Activated T-cell treated with anti-CD3 and anti-CD28 coated beads for 1 hour (primary cell): ENCODE measurements around the gene SEC61G.

Experiments
- DNase-seq: peaks from one replicate; pipeline ENCODE4 v3.0.0-alpha.2; 2020; ENCODE audit warnings: low read depth

SEC61G gene

DNA sequence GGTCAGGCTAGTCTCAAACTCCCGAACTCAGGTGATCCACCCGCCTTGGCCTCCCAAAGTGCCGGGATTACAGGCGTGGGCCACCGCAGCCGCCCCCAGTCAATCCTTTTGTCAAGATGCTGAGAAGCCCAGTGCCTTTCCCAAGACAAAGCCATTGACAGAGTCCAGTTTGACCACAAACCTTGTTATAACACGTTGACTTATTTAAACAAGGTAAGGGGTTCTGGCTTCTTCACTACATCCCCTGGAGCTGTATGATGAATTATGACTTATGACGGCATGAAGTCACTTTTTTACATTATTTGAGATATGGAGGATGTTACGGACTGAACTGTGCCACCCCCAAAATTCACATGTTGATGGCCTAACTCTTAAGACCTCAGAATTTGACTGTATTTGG lies 5.8 kb upstream of the SEC61G start:
- no peak for DNase-seq

GRCh38 chr7:54757711-54758110 lies 1.3 kb downstream of the SEC61G start:
- no peak for DNase-seq

GRCh38 chr7:54749200-54749599 lies 9.8 kb downstream of the SEC61G start:
- DNase-seq: no peak

GRCh38 chr7:54747234-54747633 lies 11.8 kb downstream of the SEC61G start:
- DNase-seq: no peak

DNA sequence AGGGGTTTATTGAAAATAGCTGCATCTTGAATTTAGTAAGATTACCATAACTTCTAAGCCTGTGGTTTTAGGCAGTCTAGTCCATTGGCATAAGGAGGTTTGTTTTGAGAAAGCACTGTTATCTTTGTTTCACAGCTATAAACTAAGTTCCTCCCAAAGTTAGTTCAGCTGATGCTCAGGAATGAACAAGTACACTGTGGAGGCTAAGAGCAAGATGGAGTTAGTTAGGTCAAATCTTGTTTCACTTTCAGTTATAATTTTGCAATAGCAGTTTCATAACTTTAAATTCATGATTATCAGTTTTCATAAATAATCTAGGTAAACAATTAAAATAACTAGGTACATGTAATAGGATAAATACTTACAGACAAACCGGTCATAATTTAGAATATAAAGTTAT lies 15.4 kb downstream of the SEC61G start:
- no peak for DNase-seq

GRCh38 chr7:54738737-54739136 lies 20.3 kb downstream of the SEC61G start:
- DNase-seq: no peak

- DNase-seq: no peak
Observed at GRCh38 chr7:54729107-54729506, 29.9 kb downstream of the SEC61G start.

GRCh38 chr7:54728411-54728810 lies 30.6 kb downstream of the SEC61G start:
- DNase-seq: no peak

DNA sequence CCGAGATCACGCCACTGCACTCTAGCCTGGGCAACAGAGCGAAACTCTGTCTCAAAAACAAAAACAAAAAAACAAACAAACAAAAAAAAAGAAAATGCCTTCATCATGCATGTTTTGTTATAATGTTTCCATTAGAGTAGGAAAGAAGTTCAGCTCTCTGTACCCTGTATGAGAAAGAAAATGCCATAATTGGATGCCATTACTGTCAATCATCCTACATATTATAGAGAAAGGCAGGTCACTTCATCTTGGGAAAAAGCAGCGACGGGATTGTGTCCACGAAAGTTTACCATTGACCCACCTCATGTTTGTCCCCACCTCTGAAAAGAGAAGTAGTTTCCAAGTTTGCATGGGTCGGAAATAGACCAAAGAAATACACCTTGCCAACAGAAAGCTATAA lies 33.8 kb downstream of the SEC61G start:
- no peak for DNase-seq

GRCh38 chr7:54722502-54722901 lies 36.5 kb downstream of the SEC61G start:
- no peak for DNase-seq

- no peak for DNase-seq
Observed at GRCh38 chr7:54722026-54722425, 37.0 kb downstream of the SEC61G start.

- DNase-seq: no peak
Observed at GRCh38 chr7:54719974-54720373, 39.0 kb downstream of the SEC61G start.

- DNase-seq: no peak
Observed at GRCh38 chr7:54719425-54719824, 39.6 kb downstream of the SEC61G start.

DNA sequence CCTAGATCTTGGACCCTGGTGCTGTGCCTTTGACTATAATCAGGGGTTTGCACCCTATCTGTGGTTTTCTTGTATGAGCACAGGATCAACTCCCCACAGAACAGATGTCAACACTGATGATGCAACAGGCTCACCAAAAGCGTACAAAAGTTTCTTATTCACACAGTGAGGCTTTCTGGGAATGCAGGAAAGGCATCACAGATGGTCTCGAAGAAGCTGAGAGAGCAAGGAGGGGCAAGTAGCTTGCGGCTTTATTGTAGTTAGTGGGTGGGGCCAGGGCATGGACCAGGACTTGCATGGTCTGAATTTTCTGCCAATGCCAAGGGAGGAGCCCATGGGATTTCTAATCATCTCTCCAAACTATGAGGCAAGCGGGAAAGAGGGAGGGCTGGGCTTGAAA lies 46.2 kb downstream of the SEC61G start:
- no peak for DNase-seq

GRCh38 chr7:54711900-54712595 lies 47.0 kb downstream of the SEC61G start:
- no peak for DNase-seq

DNA sequence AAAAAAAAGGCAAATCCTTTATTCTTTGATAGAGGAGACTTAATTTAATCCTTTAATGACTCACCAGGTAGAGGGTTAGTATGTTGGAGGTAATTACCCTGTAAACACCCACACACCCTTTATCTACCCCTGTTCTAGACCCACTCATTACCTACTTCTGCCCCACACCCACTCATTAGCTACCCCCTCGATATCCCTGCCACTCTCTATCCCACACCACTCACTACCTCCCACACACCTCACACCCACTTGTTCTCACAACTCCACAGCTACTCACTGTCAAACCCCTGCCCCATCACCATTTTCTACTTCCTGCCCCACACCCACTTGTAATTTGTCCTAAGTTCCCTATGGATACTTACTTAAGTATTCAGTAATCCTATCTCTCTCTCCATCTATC lies 49.7 kb downstream of the SEC61G start:
- DNase-seq: no peak

DNA sequence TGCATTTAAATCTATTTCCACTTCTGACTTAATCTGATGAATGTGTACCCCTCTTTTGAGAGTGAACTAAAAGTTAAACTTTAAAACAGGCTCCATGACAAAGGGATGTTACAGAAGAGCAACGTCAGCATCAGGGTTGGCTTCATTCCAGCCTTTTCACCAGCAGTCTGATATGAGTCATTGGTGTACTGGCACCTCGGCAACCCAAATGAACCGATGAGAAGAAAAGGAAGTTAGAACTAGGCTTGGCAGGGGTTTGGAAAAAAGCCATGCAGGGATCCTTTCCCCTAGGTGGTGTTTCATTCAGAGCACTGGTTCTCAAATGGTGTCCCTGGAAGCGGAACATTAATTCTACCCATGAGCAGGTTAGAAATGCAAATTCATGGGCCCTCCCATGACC lies 53.6 kb downstream of the SEC61G start:
- no peak for DNase-seq

GRCh38 chr7:54704851-54705250 lies 54.2 kb downstream of the SEC61G start:
- no peak for DNase-seq
